Right renal cortex interstitium (tissue), 3 donors: ENCODE data around the gene RND2. TPM values are rescaled to one million over a fixed set of nuclear protein-coding genes. Genes with fewer than 3 reads are reported as not detected.
A peak's percentile ranks its signal among the peaks of the same experiment; 100 is the strongest.
"Not testable (repeated sequence)": the region's sequence is repeated elsewhere in the genome, so short reads cannot be mapped to it uniquely, and the experiment has no call there.

Source experiments
- DNase-seq, 3 donors: peaks; one replicate each; pipeline ENCODE4 v3.0.0-alpha.2; 2013; ENCODE audit warnings: low read depth in 3 of 3, low spot score in 2 of 3
- polyA plus RNA-seq, 3 donors: library from polyadenylated mRNA; unstranded; fragments of 120-200 nt; gene quantifications; one replicate each; pipeline ENCODE4 v1.2.1, GENCODE V29; 2013; ENCODE audit not compliant: insufficient read length in 3 of 3

The RND2 gene
- polyA plus RNA-seq, 3 donors, result 3.1 to 4.0 (median 3.5) TPM

DNA sequence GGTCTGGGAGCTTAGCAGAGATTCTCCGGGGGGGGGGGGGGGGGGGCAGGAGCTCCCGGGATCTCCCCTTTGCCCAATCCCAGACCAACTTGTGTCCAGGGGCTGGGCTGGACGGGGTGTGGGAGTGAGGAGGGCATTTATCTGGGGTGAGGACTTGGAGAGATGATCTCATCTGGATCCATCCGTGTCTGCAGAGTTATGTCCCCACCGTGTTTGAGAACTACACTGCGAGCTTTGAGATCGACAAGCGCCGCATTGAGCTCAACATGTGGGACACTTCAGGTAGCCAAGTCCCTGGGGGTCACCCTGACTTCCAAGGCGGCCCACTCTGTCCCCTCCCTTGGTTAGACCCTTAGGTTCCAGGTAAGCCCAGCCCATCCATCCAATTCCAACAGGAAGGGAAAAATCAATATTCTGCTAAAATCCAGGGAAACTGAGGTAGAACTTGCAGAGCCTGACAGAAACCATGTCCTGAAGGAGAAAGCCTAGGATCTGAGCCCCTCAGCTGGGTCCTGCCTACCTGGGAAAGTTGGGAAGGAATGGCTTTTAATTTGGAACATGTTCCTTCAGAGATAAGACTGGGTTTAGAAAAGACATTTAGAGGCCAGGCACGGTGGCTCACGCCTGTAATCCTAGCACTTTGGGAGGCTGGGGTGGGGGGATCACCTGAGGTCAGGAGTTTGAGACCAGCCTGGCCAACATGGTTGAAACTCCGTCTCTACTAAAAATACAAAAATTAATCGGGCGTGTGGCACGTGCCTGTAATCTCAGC, 921 bp downstream of the RND2 start:
- DNase-seq, result no peak

DNA sequence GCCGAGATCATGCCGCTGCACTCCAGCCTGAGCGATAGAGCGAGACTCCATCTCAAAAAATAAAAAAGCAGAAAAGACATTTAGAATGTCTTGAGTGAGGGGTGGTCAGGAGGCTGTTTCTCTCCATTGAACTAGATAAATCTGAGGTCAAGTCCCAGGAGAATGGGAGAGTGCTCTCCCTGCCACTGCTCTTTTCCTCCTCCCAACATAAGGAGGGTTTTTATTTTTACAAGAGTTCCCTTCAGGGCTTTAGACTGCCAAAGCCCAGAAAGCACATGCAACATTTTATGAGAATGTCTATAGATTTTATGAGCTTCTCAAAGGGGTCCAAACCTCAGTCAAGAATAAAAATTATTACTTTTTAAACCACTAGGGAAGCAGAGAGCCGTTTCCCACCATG, 1.6 kb downstream of the RND2 start:
- DNase-seq, result peak in 1 of 3 donors; percentile 21

DNA sequence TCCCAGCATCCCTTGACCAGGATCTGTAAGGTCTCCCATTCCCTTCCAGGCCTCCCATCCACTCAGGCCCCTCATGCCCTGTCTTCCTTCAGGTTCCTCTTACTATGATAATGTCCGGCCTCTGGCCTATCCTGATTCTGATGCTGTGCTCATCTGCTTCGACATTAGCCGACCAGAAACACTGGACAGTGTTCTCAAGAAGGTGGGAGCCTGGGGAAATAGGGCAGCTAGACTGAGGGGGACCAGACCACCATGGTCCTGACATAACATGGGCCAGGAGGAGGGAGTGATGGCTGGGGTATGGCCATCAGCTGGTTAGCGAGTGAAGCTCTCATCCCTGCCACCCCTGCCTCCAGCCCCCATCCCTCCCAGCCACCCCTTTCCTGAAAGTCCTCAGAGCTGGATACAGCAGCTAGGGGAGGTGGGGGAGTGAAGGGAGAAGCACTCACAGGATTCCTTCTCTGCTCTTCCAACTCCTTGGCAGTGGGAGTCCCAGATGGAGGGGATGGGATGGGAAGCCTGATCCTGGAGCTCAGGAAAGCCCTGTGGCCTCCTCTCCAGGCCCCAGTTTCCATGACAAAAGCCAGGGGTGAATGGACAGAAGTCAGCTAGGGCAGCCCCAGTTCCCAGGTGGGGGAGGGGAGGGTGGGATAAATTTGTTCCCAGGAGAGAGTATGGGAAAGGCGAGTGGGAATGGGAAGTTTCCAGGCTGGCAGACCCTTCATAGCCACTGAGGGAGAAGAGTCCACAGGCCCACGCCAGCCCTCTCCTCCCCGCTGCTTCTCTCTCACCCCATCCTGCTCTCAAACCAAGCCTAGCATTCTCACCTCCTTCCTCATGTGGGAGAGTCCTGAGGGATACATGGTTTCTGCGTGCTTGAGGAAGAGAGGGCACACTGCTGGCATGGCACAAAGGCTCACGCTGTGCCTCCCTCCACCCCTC, 2.3 kb downstream of the RND2 start:
- no peak for DNase-seq

DNA sequence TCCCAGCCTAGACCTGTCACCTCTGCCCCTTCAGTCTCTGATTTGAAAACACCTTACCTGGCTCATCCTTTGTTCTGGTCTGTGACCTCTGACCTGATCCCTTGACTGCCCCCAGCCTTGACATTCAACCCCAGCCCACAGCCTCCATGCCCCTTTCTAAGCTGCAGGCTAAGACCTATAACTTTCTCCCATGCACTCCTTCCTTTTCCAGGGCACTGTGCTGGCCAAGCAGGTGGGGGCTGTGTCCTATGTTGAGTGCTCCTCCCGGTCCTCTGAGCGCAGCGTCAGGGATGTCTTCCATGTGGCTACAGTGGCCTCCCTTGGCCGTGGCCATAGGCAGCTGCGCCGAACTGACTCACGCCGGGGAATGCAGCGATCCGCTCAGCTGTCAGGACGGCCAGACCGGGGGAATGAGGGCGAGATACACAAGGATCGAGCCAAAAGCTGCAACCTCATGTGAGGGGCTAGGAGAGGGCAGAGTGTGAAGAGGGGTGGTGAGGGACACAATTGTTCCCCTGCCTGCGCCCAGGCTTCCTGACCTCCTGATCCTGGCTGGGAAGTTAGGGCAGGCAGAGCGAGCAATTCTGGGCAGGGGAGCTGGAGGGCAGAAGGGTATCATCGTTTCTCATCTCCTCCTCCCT, 3.3 kb downstream of the RND2 start:
- DNase-seq, result no peak

DNA sequence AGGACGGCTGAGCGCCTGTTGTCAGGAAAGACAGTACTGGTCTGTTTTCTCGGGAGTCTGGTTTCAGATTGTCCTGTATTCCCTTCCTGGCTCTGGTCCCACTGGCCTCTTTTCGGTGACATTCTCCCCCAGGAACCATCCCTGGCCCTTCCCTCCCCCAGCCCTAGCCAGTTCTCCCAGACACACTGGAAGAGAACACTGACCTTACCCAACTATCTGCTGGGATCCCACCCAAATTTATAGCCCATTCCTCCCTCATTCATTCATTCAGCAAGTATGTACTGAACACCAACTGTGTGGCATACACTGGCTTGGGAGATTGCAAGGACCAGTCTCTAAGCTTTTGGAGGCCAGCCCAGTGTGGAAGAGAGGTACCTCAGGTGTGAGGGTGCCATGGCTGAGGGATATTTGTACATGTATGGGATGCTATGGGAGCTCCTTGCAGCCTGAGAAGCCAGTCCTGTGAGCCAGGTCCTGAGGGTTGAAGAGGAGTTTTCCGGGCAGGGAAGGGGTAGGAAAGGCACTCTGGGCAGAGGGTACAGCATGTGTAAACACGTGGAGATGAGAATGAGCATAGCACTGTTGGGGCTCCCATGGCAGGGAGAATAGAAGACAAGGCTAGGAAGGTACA, 5.2 kb downstream of the RND2 start:
- no peak for DNase-seq

DNA sequence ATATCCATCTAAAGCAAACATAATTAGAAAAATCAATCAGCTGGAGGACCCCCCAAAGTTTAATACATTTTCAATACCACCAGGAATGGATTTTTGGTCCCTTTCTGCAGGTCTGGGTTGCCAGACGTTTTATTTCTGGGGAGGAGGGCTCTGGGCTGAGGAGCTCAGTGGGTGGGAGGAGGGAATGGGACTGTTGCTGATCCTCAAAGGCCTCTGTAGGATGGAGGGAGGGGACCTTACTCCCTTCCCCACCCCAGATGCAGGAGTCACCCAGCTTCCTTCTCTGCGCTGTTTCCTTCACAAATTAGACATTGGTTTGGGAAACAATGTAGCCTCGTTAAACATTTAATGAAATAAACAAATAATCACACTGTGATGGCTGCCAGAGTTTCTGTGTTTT, 6.6 kb downstream of the RND2 start:
- DNase-seq, result no peak

DNA sequence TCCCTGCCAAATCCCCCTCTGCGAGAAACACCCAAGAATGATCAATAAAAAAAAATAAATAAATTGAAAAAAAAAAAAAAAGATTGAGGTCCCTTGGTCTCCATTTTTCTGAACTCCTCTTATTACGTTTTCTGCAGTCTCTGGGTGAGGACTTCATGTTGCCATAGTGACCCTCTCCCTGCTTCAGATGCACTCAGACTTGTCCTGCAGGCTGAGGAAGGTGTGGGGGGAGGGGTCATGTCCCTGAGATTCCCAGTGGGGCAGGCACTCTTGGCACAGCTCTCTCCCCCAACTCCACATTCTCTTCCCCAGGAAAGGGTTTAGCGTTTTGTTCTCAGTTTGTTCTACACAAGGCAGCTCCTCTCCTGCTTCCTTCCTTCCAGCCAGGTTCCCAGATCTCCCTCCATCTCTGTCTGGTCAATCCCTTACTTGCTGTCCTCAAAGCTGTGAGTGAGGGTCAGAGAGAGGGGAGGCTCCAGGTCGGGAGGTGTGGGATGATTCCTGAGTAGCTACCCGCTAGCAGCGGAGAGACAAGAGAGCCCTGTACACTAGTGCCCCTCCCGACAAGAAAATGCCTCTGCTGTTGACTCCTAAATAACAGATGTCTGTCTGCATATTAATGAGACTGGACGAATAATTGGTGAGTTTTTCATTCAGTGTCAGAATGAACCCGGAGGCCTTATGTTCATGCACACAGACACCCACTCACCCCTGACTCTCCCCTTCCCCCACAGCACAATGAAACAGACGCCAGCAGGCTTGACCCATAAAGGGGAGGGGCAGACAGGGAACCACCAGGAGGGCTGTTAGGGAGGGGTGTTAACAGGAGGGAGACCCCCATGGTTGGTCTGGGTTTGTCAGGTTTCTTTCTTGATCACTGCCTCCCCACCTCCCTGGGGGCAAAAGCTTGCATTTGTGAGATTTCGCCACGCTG, 9.2 kb downstream of the RND2 start:
- DNase-seq, result no peak

DNA sequence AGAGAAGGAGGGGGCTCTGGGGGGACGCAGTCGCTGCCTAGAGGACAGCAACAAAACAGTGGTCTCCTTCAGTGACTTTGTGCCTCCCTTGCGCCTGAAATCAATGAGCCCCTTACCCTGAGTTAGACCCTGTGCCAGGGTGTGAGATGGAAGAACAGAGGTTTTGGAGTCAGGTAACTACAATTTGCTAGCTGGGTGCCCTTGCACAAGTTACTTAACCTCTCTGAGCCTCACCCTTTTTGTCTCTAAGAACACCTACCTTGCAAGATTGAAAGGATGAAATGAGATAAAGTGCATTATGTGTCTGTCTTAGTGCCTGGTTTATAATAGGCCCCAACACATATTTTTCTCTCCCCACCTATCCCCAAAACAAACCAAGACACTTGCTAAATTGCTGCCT, 9.9 kb downstream of the RND2 start:
- DNase-seq, result no peak

DNA sequence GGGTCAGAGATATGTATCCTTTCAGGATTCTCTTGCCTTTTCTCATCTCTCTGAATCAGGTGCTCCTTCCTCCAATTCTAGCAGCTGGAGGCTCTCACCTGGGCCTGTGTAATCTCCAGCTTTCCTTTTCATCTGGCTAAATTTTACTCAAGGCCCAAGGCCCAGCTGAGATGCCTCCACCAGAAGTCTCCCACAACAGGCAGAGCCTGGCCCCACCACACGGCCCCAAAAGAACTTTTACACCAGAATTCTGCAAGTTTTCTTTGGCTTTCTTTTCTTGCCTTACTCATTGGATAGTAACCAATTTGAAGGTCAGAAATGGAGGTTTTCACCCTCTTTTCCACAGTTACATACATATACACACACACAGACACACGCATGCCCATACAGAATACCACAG, 14.6 kb downstream of the RND2 start:
- DNase-seq, result no peak

DNA sequence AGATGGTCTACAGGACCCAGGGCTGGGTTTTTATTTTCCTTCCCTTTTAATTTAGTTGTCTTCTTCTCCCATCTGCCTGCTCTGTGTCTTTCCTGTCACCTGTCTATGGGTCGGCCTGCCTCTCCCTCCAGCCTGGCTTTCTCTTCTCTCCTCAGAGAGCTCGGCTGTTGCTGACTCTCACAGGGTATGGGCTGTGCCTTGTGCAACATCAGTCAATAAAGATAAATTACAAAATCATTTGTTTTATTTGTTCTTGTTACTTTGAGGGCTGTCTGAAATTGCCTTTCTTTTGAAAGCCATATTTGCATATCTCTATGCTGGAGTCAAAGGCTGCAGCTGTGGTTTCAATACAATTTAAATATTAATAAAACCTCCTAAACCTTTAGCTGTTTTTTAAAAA, 15.6 kb downstream of the RND2 start:
- no peak for DNase-seq

DNA sequence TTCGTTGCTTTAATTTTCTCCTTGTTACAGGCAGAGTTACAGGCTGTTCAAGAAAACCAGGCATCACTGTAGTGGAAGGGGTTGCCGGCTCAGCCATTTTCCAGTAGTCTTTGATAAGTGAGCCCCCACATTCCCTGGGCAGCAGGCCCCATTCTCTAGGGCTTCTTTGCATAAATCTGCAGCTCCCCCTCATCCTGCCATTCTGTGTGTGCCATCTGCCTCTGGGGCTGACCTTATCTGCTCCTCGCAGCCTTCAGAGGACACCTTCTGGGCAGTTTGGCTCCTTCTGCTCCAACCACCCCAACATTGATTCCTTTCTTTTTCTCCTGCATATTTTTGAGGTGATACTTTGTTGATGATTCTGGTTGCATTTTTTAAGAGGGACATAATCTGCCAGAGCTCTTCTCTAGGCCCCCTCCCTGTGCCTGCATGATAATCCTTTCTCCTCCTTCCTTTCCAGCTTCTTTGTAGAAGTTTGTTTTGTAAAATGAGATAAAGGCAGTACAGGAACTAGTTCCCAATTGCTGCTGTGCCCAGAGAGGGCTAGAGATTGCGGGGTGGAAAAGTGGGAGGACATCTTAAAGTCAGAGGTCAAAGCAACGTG, 17.1 kb downstream of the RND2 start:
- DNase-seq, result no peak

DNA sequence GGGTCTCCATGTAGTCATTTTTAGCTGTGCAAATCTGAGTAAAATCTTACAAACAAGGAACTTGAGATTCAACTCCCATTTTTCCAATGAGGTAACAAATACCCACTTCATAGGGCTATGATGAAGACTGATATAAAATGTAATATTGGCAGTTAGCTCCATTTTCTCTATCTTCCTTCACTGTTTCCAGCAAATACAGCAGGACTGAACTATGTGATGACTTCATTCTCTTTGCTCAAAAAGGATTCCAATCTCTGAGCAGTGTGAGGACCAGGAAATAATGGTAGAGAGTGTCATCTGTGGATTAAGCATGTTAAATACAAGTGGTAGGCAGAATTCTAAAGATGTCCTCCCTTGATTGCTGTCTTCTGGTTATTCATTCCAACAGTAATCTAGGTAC, 18.3 kb downstream of the RND2 start:
- no peak for DNase-seq

DNA sequence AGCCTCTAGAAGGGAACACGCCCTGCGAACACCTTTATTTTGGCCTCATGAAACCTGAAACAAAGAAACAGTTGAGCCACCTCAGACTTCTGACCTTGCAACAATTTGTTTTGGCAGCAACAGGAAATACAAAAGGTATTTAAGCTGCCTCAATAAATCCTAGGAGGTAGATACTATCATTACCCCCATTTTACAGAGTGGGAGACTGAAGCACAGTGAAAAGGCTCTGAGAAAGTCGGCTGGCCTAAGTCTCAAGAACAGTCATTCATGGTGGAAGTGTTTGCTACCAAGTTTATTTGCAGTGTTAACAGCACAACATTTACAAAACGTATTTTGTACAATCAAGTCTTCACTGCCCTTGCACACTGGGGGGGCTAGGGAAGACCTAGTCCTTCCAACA, 19.0 kb downstream of the RND2 start:
- DNase-seq, result no peak

DNA sequence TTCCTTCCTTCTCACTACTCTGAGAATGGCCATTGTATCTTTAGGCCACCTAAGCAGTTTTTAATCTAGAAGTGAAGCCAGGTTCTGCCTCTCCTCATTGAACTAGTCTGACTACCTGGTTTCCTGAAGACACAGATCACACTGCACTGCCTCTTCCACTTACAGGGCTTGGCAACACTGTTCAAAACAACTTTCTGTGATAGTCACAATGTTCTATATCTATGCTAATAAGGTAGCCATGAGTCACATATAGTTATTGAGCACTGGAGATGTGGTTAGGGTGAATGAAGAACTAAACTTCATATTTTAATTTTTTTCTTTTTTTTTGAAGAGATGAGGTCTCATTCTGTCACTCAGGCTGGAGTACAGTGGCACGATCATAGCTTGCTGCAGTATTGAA, 26.9 kb downstream of the RND2 start:
- no peak for DNase-seq

DNA sequence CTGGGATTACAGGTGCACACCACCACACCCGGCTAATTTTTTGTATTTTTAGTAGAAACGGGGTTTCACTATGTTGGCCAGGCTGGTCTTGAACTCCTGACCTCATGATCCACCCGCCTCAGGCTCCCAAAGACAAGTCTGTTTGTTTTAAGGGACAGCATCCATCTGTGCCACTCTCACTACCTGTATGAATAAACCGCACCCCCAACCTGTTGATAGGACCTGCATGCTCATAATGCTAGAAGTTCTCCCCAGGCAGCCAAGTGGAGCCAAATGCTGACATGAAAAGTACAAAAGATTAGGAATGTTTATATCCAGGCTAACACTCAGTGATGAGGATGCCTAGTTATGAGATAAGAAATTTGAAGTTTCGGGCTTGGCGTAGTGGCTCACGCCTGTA, 28.0 kb downstream of the RND2 start:
- not testable (repeated sequence) for DNase-seq

DNA sequence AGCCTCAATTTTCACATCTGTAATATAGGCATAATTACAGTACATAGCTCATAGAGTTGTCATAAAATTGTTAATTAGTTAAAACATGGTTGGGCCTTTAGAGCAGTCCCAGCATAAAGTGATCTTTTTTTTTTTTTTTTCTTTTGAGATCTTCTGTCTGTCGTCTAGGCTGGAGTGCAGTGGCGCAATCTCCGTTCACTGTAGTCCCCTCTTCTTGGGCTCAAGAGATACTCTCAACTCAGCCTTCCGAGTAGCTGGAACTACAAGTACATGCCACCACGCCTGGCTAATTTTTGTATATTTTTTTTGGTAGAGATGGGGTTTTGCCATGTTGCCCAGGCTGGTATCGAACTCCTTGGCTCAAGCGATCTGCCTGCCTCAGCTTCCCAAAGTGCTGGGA, 31.0 kb downstream of the RND2 start:
- no peak for DNase-seq

DNA sequence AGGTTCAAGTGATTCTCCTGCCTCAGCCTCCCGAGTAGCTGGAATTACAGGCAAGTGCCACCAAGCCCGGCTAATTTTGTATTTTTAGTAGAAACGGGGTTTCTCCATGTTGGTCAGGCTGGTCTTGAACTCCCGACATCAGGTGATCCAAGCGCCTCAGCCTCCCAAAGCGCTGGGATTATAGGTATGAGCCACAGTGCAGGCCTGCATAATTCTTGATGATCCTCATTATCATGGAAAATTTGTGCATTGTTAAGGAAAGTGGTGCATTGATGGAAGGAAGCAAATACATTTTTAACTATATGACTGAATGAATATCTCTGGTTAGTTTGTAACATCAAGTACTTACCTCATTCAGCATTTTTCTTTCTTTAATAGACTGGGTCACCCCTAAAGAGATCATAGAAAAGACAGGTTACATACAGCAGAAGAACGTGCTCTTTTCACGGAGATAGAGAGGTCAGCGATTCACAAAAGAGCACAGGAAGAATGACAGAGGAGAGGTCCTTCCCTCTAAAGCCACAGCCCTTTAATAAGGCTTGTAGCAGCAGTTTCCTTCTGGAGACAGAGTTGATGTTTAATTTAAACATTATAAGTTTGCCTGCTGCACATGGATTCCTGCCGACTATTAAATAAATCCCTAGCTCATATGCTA, 38.1 kb downstream of the RND2 start:
- no peak for DNase-seq

DNA sequence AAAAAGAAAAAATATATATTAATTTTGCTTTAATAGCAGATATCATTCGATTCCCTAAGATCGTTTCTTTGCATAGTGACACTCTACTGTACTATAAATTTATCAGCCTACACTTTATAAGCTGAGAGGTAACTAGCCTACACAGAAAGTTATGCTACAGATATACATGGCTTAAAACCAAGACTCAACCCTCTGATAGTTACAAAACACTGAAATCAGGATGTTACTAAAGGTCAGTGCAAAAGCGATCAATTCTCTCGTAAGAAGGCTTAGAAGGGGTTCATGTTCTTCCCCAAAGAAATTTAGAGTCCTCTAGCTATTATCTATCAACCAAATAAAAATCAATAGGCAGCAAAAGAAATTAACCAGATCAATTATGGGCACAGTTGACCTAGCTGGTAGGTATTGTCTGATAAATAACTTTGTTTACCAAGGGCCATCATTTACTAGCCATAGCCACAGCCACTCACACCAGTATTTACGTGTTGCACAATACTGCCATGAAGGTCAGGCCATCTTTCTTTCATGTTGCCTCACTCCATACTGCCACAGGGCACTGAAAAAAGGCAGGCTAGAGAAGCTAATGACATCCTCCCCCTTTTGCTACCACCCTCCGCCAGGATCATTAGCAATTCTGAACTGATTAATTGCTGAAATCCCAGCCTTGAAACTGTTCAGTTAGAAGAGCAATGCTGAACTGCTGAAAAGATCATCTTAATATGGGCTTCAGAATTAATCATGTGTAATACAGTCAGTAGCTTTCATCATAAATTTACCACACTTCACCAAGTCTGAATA, 43.7 kb downstream of the RND2 start:
- no peak for DNase-seq
